ENCODE data around the gene RNPEPL1.

GRCh38 chr2:240568678-240569522 is 616 bp downstream of the RNPEPL1 start:
- TF ChIP-seq, protein P1, sequence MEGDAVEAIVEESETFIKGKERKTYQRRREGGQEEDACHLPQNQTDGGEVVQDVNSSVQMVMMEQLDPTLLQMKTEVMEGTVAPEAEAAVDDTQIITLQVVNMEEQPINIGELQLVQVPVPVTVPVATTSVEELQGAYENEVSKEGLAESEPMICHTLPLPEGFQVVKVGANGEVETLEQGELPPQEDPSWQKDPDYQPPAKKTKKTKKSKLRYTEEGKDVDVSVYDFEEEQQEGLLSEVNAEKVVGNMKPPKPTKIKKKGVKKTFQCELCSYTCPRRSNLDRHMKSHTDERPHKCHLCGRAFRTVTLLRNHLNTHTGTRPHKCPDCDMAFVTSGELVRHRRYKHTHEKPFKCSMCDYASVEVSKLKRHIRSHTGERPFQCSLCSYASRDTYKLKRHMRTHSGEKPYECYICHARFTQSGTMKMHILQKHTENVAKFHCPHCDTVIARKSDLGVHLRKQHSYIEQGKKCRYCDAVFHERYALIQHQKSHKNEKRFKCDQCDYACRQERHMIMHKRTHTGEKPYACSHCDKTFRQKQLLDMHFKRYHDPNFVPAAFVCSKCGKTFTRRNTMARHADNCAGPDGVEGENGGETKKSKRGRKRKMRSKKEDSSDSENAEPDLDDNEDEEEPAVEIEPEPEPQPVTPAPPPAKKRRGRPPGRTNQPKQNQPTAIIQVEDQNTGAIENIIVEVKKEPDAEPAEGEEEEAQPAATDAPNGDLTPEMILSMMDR (IDR thresholded peaks at IDR 0.05; ENCODE audit: poor library complexity) = no peak
- TF ChIP-seq EZH2 (IDR thresholded peaks at IDR 0.05; ENCODE audit: borderline replicate concordance) = no peak
- TF ChIP-seq EZH2phosphoT487 (IDR thresholded peaks at IDR 0.05; ENCODE audit: low read depth, severe bottlenecking, unreplicated experiment) = no peak

All from hepatocyte (in vitro differentiated cells).